Spinal cord (tissue), 4 donors: ENCODE measurements around the gene ZNF670. TPM values are rescaled to one million over a fixed set of nuclear protein-coding genes. Genes with fewer than 3 reads are reported as not detected.

ENCODE experiments used
- polyA plus RNA-seq, 2 donors: library from polyadenylated mRNA; unstranded; fragments of 120-200 nt; gene quantifications; one replicate each; pipeline ENCODE4 v1.2.1, GENCODE V29; 2013; ENCODE audit not compliant: insufficient read length in 2 of 2
- total RNA-seq, 2 donors: library from RNA; depleted of rRNA in 1 of 2; stranded (reverse); fragments of 120-200 nt in 1 of 2; fragments of >200 nt in 1 of 2; gene quantifications; one replicate each; pipeline versions ENCODE4 v1.2.3 to v1.2.4, GENCODE V29; 2013 to 2014

ZNF670 gene
- total and polyA plus RNA-seq, 4 donors, result 5.2 to 13.1 (median 7.4) TPM

Other genes with a start within 250 kb of the ZNF670 start
- 10 to 100 TPM; 28.7 to 33.4 TPM for gene AHCTF1, start 146.9 kb downstream of the ZNF670 start, total RNA-seq
- gene AHCTF1, start 146.9 kb downstream of the ZNF670 start, polyA plus RNA-seq, result 10 to 100 TPM; 31.0 to 33.3 TPM
- gene ZNF695, start 70.8 kb downstream of the ZNF670 start, total RNA-seq, result 1 to 10 TPM; 2.6 to 3.8 TPM
- gene ZNF695, start 70.8 kb downstream of the ZNF670 start, polyA plus RNA-seq, result 1 to 10 TPM; 3.5 to 3.9 TPM
- 10 to 100 TPM; 11.9 to 12.4 TPM for gene ZNF669, start 25.5 kb upstream of the ZNF670 start, total RNA-seq
- 10 to 100 TPM; 11.8 to 12.8 TPM for gene ZNF669, start 25.5 kb upstream of the ZNF670 start, polyA plus RNA-seq
- gene ZNF124, start 93.2 kb upstream of the ZNF670 start, total RNA-seq, result 10 to 100 TPM; 58.8 to 98.7 TPM
- gene ZNF124, start 93.2 kb upstream of the ZNF670 start, polyA plus RNA-seq, result 10 to 100 TPM in 1 of 2 donors, 1 to 10 TPM in 1; 9.6 to 12.1 TPM
- gene VN1R5, start 177.3 kb upstream of the ZNF670 start, total RNA-seq, result not detected
- not detected for gene VN1R5, start 177.3 kb upstream of the ZNF670 start, polyA plus RNA-seq